Measurements from ENCODE around the gene ZNRD2. TPM values are rescaled to one million over a fixed set of nuclear protein-coding genes. Genes with fewer than 3 reads are reported as not detected.
"Not testable (repeated sequence)": the region's sequence is repeated elsewhere in the genome, so short reads cannot be mapped to it uniquely, and the experiment has no call there.

ZNRD2 gene, protein sequence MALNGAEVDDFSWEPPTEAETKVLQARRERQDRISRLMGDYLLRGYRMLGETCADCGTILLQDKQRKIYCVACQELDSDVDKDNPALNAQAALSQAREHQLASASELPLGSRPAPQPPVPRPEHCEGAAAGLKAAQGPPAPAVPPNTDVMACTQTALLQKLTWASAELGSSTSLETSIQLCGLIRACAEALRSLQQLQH
- 68.5 TPM for total RNA-seq

DNA sequence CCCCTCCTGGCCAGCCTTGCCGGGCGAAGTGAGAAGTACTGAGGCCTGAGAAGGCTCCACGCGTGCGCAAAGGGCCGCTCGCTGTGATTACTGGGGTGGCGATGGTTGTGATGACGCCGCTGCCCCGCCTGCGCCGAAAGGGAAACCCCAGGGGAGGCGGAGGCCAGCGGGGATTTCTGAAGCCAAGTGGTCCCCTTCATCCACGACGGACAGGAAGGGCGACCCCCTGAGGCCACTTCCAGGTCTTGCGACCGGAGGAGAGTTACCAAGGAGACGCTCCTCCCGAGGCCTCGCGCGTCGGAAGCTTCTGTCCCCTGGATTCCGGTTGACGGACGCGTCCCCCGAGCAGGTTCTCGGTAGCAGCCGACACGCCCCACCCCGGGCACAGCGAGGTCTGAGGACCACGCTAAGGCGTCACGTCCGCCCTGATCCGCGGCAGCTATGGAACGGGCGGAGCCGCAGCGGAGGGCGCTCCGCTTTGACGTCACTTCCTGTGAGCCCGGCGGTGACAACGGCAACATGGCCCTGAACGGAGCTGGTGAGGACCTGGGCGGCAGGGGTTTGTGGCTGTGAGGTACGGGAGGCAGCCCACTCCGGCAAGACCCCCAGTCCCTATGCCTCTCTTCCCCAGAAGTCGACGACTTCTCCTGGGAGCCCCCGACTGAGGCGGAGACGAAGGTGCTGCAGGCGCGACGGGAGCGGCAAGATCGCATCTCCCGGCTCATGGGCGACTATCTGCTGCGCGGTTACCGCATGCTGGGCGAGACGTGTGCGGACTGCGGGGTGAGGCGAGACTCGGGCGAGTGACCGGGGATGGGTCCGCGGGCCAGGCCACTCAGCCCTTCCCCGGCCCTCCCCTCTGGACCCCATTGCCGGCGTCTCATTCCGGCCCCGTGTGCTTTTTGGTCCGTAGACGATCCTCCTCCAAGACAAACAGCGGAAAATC lies at the start of gene ZNRD2:
Gene ZNRD2, plus strand, starts transcription at position 505 of the 946 bp plus-strand sequence. Its CDS starts 15 bp downstream, at position 520.
- H3K4me3 ChIP-seq: peak within 1 kb of the TSS; percentile 81 to 98
- H3K36me3 ChIP-seq: no peaks in the 10 kb centered on the region
- H3K4me1 ChIP-seq: peaks cover 78% of the 10 kb centered on the region
- H3K27ac ChIP-seq: peak within 1 kb of the TSS; percentile 93
- TF ChIP-seq POLR2A (IDR thresholded peaks at IDR 0.05): peak in 1 of 2 donors; percentile 49
- peak; percentile 18 to 51 (median 24) for TF ChIP-seq CTCF (IDR thresholded peaks at IDR 0.05)
- peak; percentile 98 for TF ChIP-seq POLR2AphosphoS5 (IDR thresholded peaks at IDR 0.05; ENCODE audit: insufficient read depth in 1 of 2, low read depth in 1 of 2)
- no peaks in the 10 kb centered on the region for H3K27me3 ChIP-seq
- H3K9me3 ChIP-seq: no peaks in the 10 kb centered on the region
- intact Hi-C loops (cut with DNase I): loop anchor here (5.0 kb wide), 1 partner anchor 42 kb away; the partner anchor contains the start of gene MAP3K11
- peak; percentile 97 to 99 for DNase-seq (ENCODE audit: extremely low spot score in 2 of 2)

DNA sequence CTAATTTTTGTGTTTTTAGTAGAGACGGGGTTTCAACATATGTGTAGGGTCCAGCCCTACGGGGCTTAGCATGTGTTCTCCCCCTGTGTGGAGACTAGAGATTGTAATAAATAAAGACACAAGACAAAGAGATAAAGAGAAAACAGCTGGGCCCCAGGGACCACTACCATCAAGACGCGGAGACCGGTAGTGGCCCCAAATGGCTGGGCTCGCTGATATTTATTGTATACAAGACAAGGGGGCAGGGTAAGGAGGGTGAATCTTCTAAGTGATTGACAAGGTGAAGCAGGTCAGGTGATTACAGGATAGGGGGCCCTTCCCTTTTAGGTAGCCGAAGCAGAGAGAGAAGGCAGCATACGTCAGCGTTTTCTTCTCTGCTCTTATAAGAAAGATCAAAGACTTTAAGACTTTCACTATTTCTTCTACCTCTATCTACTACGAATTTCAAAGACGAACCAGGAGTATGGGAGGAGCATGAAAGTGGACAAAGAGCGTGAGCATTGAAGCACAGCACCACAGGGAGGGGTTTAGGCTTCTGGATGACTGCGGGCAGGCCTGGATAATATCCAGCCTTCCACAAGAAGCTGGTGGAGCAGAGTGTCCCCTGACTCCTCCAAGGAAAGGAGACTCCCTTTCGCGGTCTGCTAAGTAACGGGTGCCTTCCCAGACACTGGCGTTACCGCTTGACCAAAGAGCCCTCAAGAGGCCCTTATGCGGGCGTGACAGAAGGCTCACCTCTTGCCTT lies 48.3 kb upstream of the ZNRD2 start:
- intact Hi-C loops (cut with DNase I); DNase-seq (ENCODE audit: extremely low spot score in 2 of 2); H3K27me3 ChIP-seq; H3K4me3 ChIP-seq; H3K27ac ChIP-seq; H3K36me3 ChIP-seq; H3K9me3 ChIP-seq: not testable (repeated sequence)
- peaks cover 20% of the 10 kb centered on the region for H3K4me1 ChIP-seq

GRCh38 chr11:65522718-65523630 lies 47.3 kb upstream of the ZNRD2 start:
- H3K9me3 ChIP-seq; H3K27ac ChIP-seq; H3K36me3 ChIP-seq; H3K4me3 ChIP-seq; DNase-seq (ENCODE audit: extremely low spot score in 2 of 2); H3K27me3 ChIP-seq; intact Hi-C loops (cut with DNase I): not testable (repeated sequence)
- peaks cover 20% of the 10 kb centered on the region for H3K4me1 ChIP-seq

GRCh38 chr11:65523631-65523968 lies 46.7 kb upstream of the ZNRD2 start:
- DNase-seq (ENCODE audit: extremely low spot score in 2 of 2); H3K9me3 ChIP-seq; H3K4me3 ChIP-seq; H3K27me3 ChIP-seq; intact Hi-C loops (cut with DNase I): not testable (repeated sequence)
- Histone ChIP-seq H3K4me1 (peaks cover 20% of the 10 kb centered on the region), H3K27ac (peak overlapping the region; percentile 77), H3K36me3 (peaks cover 0 to 12% of the 10 kb centered on the region in 2 donors)

DNA sequence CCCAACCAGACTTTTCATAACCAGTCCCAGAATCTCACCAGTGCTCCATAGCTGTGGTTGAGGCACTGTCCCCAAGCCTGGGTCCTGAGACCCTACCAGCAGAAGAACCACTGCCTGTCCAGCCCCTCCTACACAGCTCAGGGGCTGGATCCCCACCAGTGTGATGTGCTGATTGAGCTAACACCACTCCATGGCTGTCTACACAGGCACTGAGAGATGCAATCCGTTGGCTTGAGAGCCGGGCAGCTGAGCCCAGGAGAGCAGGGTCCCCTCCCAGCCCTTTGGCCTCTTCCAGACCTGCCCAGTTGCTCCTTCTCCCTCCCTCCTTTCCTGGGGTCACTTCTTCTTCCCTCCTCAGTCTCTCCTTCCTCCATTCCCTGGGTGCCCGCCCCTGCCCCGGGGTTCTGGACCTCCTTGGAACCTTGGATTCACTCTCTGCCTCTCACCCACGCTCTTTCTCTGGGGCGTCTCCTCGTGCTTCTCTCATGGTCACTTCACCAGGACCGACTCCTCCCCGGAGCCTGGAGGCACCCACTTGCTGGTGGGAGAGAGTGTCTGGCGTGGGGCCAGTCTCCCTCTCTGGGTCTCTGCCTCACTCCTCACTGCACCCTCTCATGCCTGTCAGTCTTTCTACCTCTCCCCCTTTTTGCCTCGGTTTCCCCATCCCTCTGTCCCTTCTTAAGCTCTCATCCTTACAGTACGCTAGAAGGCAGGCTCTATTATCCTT lies 46.1 kb upstream of the ZNRD2 start:
- TF ChIP-seq POLR2AphosphoS5 (IDR thresholded peaks at IDR 0.05; ENCODE audit: insufficient read depth in 1 of 2, low read depth in 1 of 2): no peak
- no peak for TF ChIP-seq CTCF (IDR thresholded peaks at IDR 0.05)
- TF ChIP-seq POLR2A (IDR thresholded peaks at IDR 0.05): no peak
- Histone ChIP-seq H3K36me3 (peaks cover 0 to 15% of the 10 kb centered on the region in 2 donors), H3K4me3 (peak overlapping the region; percentile 88 to 98), H3K27ac (peak overlapping the region; percentile 77), H3K27me3 (no peaks in the 10 kb centered on the region), H3K9me3 (no peaks in the 10 kb centered on the region), H3K4me1 (peaks cover 20% of the 10 kb centered on the region)
- DNase-seq (ENCODE audit: extremely low spot score in 2 of 2): no peak
- intact Hi-C loops (cut with DNase I): no loop called here

All from vagina (tissue), 2 donors.